Erythroblast (primary cell): ENCODE measurements around the gene IQGAP1.

Source experiments
- GATA1 ChIP-seq: IDR thresholded peaks from 2 replicates; pipeline ENCODE4 v1.6.1; 2011; ENCODE audit warnings: low read depth, mild to moderate bottlenecking, control low read depth, low read length, moderate library complexity
- POLR2A ChIP-seq: IDR thresholded peaks from 2 replicates; pipeline ENCODE4 v1.6.1; 2011; ENCODE audit warnings: mild to moderate bottlenecking, low read length

GRCh38 chr15:90411176-90411575 is 23.1 kb downstream of the IQGAP1 start:
- TF ChIP-seq POLR2A (no peak), GATA1 (no peak)
